Measurements from ENCODE around the gene SMIM45.

Gene SMIM45

GRCh38 chr22:41915035-41915785, 36.7 kb upstream of the SMIM45 start, which contains the start of gene SHISA8:
Gene SHISA8 (minus strand): TSS chr22:41915074. CDS start chr22:41914667, 407 bp downstream.
- H3K4me1 ChIP-seq (ENCODE audit: control insufficient read depth in 1 of 2, extremely low read depth in 1 of 2, insufficient read depth in 2 of 2, low read length in 2 of 2), result peaks cover 13 to 56% of the 10 kb centered on the region in 2 experiments
- H3K9me3 Mint-ChIP-seq, result no peaks in the 10 kb centered on the region
- CTCF ChIA-PET, result interaction anchor here (0.7 to 1.3 kb wide), 2 partner anchors 10 to 25 kb away, joined by 5 to 6 read pairs; no protein-coding TSS in a partner anchor
- no peaks in the 10 kb centered on the region for H3K36me3 ChIP-seq (ENCODE audit: control insufficient read depth in 2 of 2, extremely low read depth in 1 of 2, insufficient read depth in 1 of 2, low read length in 1 of 2)
- POLR2A ChIA-PET, result interaction anchor here (0.6 to 0.7 kb wide), 2 partner anchors 84 to 381 kb away, joined by 5 to 10 read pairs; no protein-coding TSS in a partner anchor
- H3K27me3 ChIP-seq (replicated peaks in 1 of 2; ENCODE audit: control insufficient read depth in 2 of 2, extremely low read depth in 1 of 2, insufficient read depth in 2 of 2, low read length in 1 of 2), result peaks cover 11 to 81% of the 10 kb centered on the region in 2 experiments
- peak within 1 kb of the TSS; percentile 35 to 39 for H3K4me3 ChIP-seq (ENCODE audit: control insufficient read depth in 1 of 2, extremely low read depth in 1 of 2, low read length in 1 of 2)
- H3K27ac Mint-ChIP-seq, result no peak within 1 kb of the TSS
- H3K4me3 Mint-ChIP-seq, result peak within 1 kb of the TSS; percentile 50 to 61 (median 50)
- H3K4me1 Mint-ChIP-seq, result peaks cover 25 to 35% (median 25%) of the 10 kb centered on the region in 3 donors
- H3K9me3 ChIP-seq, result no peaks in the 10 kb centered on the region
- peaks cover 27 to 41% of the 10 kb centered on the region in 2 donors for H3K27me3 Mint-ChIP-seq
- DNase-seq, result peak; percentile 29 to 75 (median 57)
- H3K27ac ChIP-seq (ENCODE audit: low read length), result no peak within 1 kb of the TSS
- 18% methylated on average over 27 of the region's 63 CpGs for WGBS (ENCODE audit: insufficient coverage)
- peak; percentile 65 to 72 (median 69) for ATAC-seq (replicated peaks in 1 of 4)
- no peaks in the 10 kb centered on the region for H3K36me3 Mint-ChIP-seq

- H3K27ac ChIP-seq (ENCODE audit: low read length), result no peak overlapping the region
- H3K27me3 ChIP-seq (replicated peaks in 1 of 2; ENCODE audit: control insufficient read depth in 2 of 2, extremely low read depth in 1 of 2, insufficient read depth in 2 of 2, low read length in 1 of 2), result peaks cover 11 to 75% of the 10 kb centered on the region in 2 experiments
- no peak overlapping the region for H3K27ac Mint-ChIP-seq
- peak overlapping the region in 1 of 2 donors; percentile 15 for H3K4me3 ChIP-seq (ENCODE audit: control insufficient read depth in 1 of 2, extremely low read depth in 1 of 2, low read length in 1 of 2)
- WGBS (ENCODE audit: insufficient coverage), result 59% methylated on average over 4 of the region's 11 CpGs
- peak overlapping the region; percentile 50 to 61 (median 50) for H3K4me3 Mint-ChIP-seq
- H3K9me3 ChIP-seq, result no peaks in the 10 kb centered on the region
- ChIA-PET POLR2A (interaction anchor here in 1 of 2 donors (0.6 kb wide), 1 partner anchor 29 kb away, joined by 4 read pairs; no protein-coding TSS in a partner anchor), CTCF (no interaction called here)
- peaks cover 8 to 52% of the 10 kb centered on the region in 2 experiments for H3K4me1 ChIP-seq (ENCODE audit: control insufficient read depth in 1 of 2, extremely low read depth in 1 of 2, insufficient read depth in 2 of 2, low read length in 2 of 2)
- H3K36me3 Mint-ChIP-seq, result no peaks in the 10 kb centered on the region
- no peaks in the 10 kb centered on the region for H3K9me3 Mint-ChIP-seq
- DNase-seq (no peak), ATAC-seq (replicated peaks in 1 of 4) (no peak)
- H3K36me3 ChIP-seq (ENCODE audit: control insufficient read depth in 2 of 2, extremely low read depth in 1 of 2, insufficient read depth in 1 of 2, low read length in 1 of 2), result no peaks in the 10 kb centered on the region
- H3K27me3 Mint-ChIP-seq, result peaks cover 27 to 41% of the 10 kb centered on the region in 2 donors
- H3K4me1 Mint-ChIP-seq, result peaks cover 25 to 38% (median 29%) of the 10 kb centered on the region in 3 donors
Observed at GRCh38 chr22:41915786-41916493, 36.0 kb upstream of the SMIM45 start.

- Mint-ChIP-seq H3K4me1 (peaks cover 23 to 33% (median 23%) of the 10 kb centered on the region in 3 donors), H3K27ac (no peak overlapping the region), H3K4me3 (peak overlapping the region in 1 of 3 donors; percentile 61), H3K9me3 (no peaks in the 10 kb centered on the region), H3K27me3 (peaks cover 20 to 34% of the 10 kb centered on the region in 2 donors), H3K36me3 (no peaks in the 10 kb centered on the region)
- H3K4me1 ChIP-seq (ENCODE audit: control insufficient read depth in 1 of 2, extremely low read depth in 1 of 2, insufficient read depth in 2 of 2, low read length in 2 of 2), result peaks cover 5 to 47% of the 10 kb centered on the region in 2 experiments
- no peaks in the 10 kb centered on the region for H3K36me3 ChIP-seq (ENCODE audit: control insufficient read depth in 2 of 2, extremely low read depth in 1 of 2, insufficient read depth in 1 of 2, low read length in 1 of 2)
- no peaks in the 10 kb centered on the region for H3K9me3 ChIP-seq
- peaks cover 11 to 66% of the 10 kb centered on the region in 2 experiments for H3K27me3 ChIP-seq (replicated peaks in 1 of 2; ENCODE audit: control insufficient read depth in 2 of 2, extremely low read depth in 1 of 2, insufficient read depth in 2 of 2, low read length in 1 of 2)
- no peak overlapping the region for H3K4me3 ChIP-seq (ENCODE audit: control insufficient read depth in 1 of 2, extremely low read depth in 1 of 2, low read length in 1 of 2)
- H3K27ac ChIP-seq (ENCODE audit: low read length), result no peak overlapping the region
- 100% methylated on average over 3 of the region's 10 CpGs for WGBS (ENCODE audit: insufficient coverage)
- CTCF ChIA-PET, result no interaction called here
- no peak for ATAC-seq (replicated peaks in 1 of 4)
- POLR2A ChIA-PET, result interaction anchor here (0.6 kb wide), 2 partner anchors 28 to 54 kb away, joined by 4 to 5 read pairs; no protein-coding TSS in a partner anchor
- DNase-seq, result no peak
Observed at GRCh38 chr22:41916745-41917358, 35.1 kb upstream of the SMIM45 start.

- peaks cover 11 to 60% of the 10 kb centered on the region in 2 experiments for H3K27me3 ChIP-seq (replicated peaks in 1 of 2; ENCODE audit: control insufficient read depth in 2 of 2, extremely low read depth in 1 of 2, insufficient read depth in 2 of 2, low read length in 1 of 2)
- no peaks in the 10 kb centered on the region for H3K9me3 ChIP-seq
- 95% methylated on average over 7 of the region's 11 CpGs for WGBS (ENCODE audit: insufficient coverage)
- Mint-ChIP-seq H3K9me3 (no peaks in the 10 kb centered on the region), H3K36me3 (no peaks in the 10 kb centered on the region), H3K27ac (no peak overlapping the region), H3K4me1 (peaks cover 22 to 31% (median 23%) of the 10 kb centered on the region in 3 donors), H3K4me3 (no peak overlapping the region), H3K27me3 (peaks cover 15 to 28% of the 10 kb centered on the region in 2 donors)
- ATAC-seq (replicated peaks in 1 of 4), result no peak
- H3K27ac ChIP-seq (ENCODE audit: low read length), result no peak overlapping the region
- H3K4me3 ChIP-seq (ENCODE audit: control insufficient read depth in 1 of 2, extremely low read depth in 1 of 2, low read length in 1 of 2), result no peak overlapping the region
- H3K36me3 ChIP-seq (ENCODE audit: control insufficient read depth in 2 of 2, extremely low read depth in 1 of 2, insufficient read depth in 1 of 2, low read length in 1 of 2), result no peaks in the 10 kb centered on the region
- DNase-seq, result no peak
- POLR2A ChIA-PET, result interaction anchor here in 1 of 2 donors (0.6 kb wide), 1 partner anchor 55 kb away, joined by 5 read pairs; no protein-coding TSS in a partner anchor
- peaks cover 5 to 47% of the 10 kb centered on the region in 2 experiments for H3K4me1 ChIP-seq (ENCODE audit: control insufficient read depth in 1 of 2, extremely low read depth in 1 of 2, insufficient read depth in 2 of 2, low read length in 2 of 2)
- CTCF ChIA-PET, result no interaction called here
Observed at GRCh38 chr22:41917375-41917902, 34.5 kb upstream of the SMIM45 start.

GRCh38 chr22:41917903-41918791, 33.8 kb upstream of the SMIM45 start:
- Mint-ChIP-seq H3K9me3 (no peaks in the 10 kb centered on the region), H3K36me3 (no peaks in the 10 kb centered on the region), H3K4me3 (peak overlapping the region; percentile 51 to 75 (median 59)), H3K27me3 (peaks cover 7 to 21% of the 10 kb centered on the region in 2 donors), H3K4me1 (peaks cover 22 to 31% (median 23%) of the 10 kb centered on the region in 3 donors), H3K27ac (no peak overlapping the region)
- peaks cover 5 to 47% of the 10 kb centered on the region in 2 experiments for H3K4me1 ChIP-seq (ENCODE audit: control insufficient read depth in 1 of 2, extremely low read depth in 1 of 2, insufficient read depth in 2 of 2, low read length in 2 of 2)
- ATAC-seq (replicated peaks in 1 of 4), result no peak
- 79% methylated on average over 16 of the region's 23 CpGs for WGBS (ENCODE audit: insufficient coverage)
- peaks cover 11 to 53% of the 10 kb centered on the region in 2 experiments for H3K27me3 ChIP-seq (replicated peaks in 1 of 2; ENCODE audit: control insufficient read depth in 2 of 2, extremely low read depth in 1 of 2, insufficient read depth in 2 of 2, low read length in 1 of 2)
- H3K4me3 ChIP-seq (ENCODE audit: control insufficient read depth in 1 of 2, extremely low read depth in 1 of 2, low read length in 1 of 2), result no peak overlapping the region
- H3K9me3 ChIP-seq, result no peaks in the 10 kb centered on the region
- POLR2A ChIA-PET, result no interaction called here
- no peaks in the 10 kb centered on the region for H3K36me3 ChIP-seq (ENCODE audit: control insufficient read depth in 2 of 2, extremely low read depth in 1 of 2, insufficient read depth in 1 of 2, low read length in 1 of 2)
- DNase-seq, result peak in 4 of 35 experiments; percentile 20 to 45 (median 33)
- CTCF ChIA-PET, result no interaction called here
- H3K27ac ChIP-seq (ENCODE audit: low read length), result no peak overlapping the region

Measured in T-cell (primary cell).